IPS-18a (cell line): Measurements from ENCODE around the gene WIZ.

Experiments
- H3K27ac ChIP-seq: one replicate; pipeline ENCODE4 v1.5.1; 2013; ENCODE audit warnings: low read length
- H3K27me3 ChIP-seq: one replicate; pipeline ENCODE4 v1.6.1; 2013; ENCODE audit warnings: mild to moderate bottlenecking, low read length; ENCODE audit not compliant: control insufficient read depth, insufficient read depth
- H3K36me3 ChIP-seq: one replicate; pipeline ENCODE4 v1.6.1; 2013; ENCODE audit warnings: low read depth, low read length; ENCODE audit not compliant: control insufficient read depth
- H3K4me1 ChIP-seq: one replicate; pipeline ENCODE4 v1.6.1; 2013; ENCODE audit warnings: low read depth, low read length; ENCODE audit not compliant: control insufficient read depth
- H3K4me3 ChIP-seq: one replicate; pipeline ENCODE4 v1.5.1; 2013; ENCODE audit warnings: low read length
- H3K9ac ChIP-seq: one replicate; pipeline ENCODE4 v1.6.1; 2013; ENCODE audit warnings: mild to moderate bottlenecking, low read length, moderate library complexity
- H3K9me3 ChIP-seq: one replicate; pipeline ENCODE4 v1.6.1; 2013; ENCODE audit warnings: low read depth, low read length; ENCODE audit not compliant: control insufficient read depth

The WIZ gene

GRCh38 chr19:15448044-15448777 lies 1.5 kb downstream of the WIZ start:
- no peak overlapping the region for H3K27ac ChIP-seq
- H3K27me3 ChIP-seq = peaks cover 6% of the 10 kb centered on the region
- no peaks in the 10 kb centered on the region for H3K36me3 ChIP-seq
- H3K9me3 ChIP-seq = no peaks in the 10 kb centered on the region
- peak overlapping the region; percentile 64 for H3K4me3 ChIP-seq
- H3K9ac ChIP-seq = no peak overlapping the region
- H3K4me1 ChIP-seq = peaks cover 7% of the 10 kb centered on the region

GRCh38 chr19:15447057-15447456 lies 2.7 kb downstream of the WIZ start:
- Histone ChIP-seq H3K9me3 (no peaks in the 10 kb centered on the region), H3K27ac (no peak overlapping the region), H3K9ac (no peak overlapping the region), H3K36me3 (no peaks in the 10 kb centered on the region), H3K27me3 (no peaks in the 10 kb centered on the region), H3K4me1 (peaks cover 7% of the 10 kb centered on the region), H3K4me3 (no peak overlapping the region)

GRCh38 chr19:15445807-15446376 lies 3.9 kb downstream of the WIZ start:
- no peak overlapping the region for H3K27ac ChIP-seq
- no peak overlapping the region for H3K9ac ChIP-seq
- H3K36me3 ChIP-seq = no peaks in the 10 kb centered on the region
- no peak overlapping the region for H3K4me3 ChIP-seq
- no peaks in the 10 kb centered on the region for H3K27me3 ChIP-seq
- no peaks in the 10 kb centered on the region for H3K9me3 ChIP-seq
- H3K4me1 ChIP-seq = peaks cover 7% of the 10 kb centered on the region

GRCh38 chr19:15445227-15445605 lies 4.5 kb downstream of the WIZ start:
- Histone ChIP-seq H3K4me1 (peaks cover 7% of the 10 kb centered on the region), H3K27ac (no peak overlapping the region), H3K36me3 (no peaks in the 10 kb centered on the region), H3K27me3 (no peaks in the 10 kb centered on the region), H3K9ac (no peak overlapping the region), H3K9me3 (no peaks in the 10 kb centered on the region), H3K4me3 (no peak overlapping the region)

GRCh38 chr19:15444505-15445226 lies 5.1 kb downstream of the WIZ start:
- H3K4me3 ChIP-seq = no peak overlapping the region
- H3K27ac ChIP-seq = no peak overlapping the region

GRCh38 chr19:15443838-15444237 lies 5.9 kb downstream of the WIZ start:
- H3K4me3 ChIP-seq = no peak overlapping the region
- no peaks in the 10 kb centered on the region for H3K27me3 ChIP-seq
- H3K27ac ChIP-seq = no peak overlapping the region
- H3K4me1 ChIP-seq = peaks cover 5% of the 10 kb centered on the region
- no peaks in the 10 kb centered on the region for H3K36me3 ChIP-seq
- no peak overlapping the region for H3K9ac ChIP-seq
- H3K9me3 ChIP-seq = no peaks in the 10 kb centered on the region

More at GRCh38 chr19:15444505-15445226, 5.1 kb downstream of the WIZ start:
- Histone ChIP-seq H3K9ac (no peak overlapping the region), H3K27me3 (no peaks in the 10 kb centered on the region), H3K9me3 (no peaks in the 10 kb centered on the region), H3K4me1 (peaks cover 7% of the 10 kb centered on the region), H3K36me3 (no peaks in the 10 kb centered on the region)

GRCh38 chr19:15443325-15443724 lies 6.4 kb downstream of the WIZ start:
- Histone ChIP-seq H3K27ac (no peak overlapping the region), H3K27me3 (no peaks in the 10 kb centered on the region), H3K9ac (no peak overlapping the region), H3K4me1 (no peaks in the 10 kb centered on the region), H3K36me3 (no peaks in the 10 kb centered on the region), H3K4me3 (no peak overlapping the region), H3K9me3 (no peaks in the 10 kb centered on the region)

GRCh38 chr19:15442142-15442920 lies 7.4 kb downstream of the WIZ start:
- Histone ChIP-seq H3K4me1 (no peaks in the 10 kb centered on the region), H3K36me3 (no peaks in the 10 kb centered on the region), H3K9me3 (no peaks in the 10 kb centered on the region), H3K4me3 (no peak overlapping the region), H3K9ac (no peak overlapping the region), H3K27ac (no peak overlapping the region), H3K27me3 (no peaks in the 10 kb centered on the region)

GRCh38 chr19:15441317-15441716 lies 8.4 kb downstream of the WIZ start:
- H3K27ac ChIP-seq = no peak overlapping the region
- no peaks in the 10 kb centered on the region for H3K36me3 ChIP-seq
- no peaks in the 10 kb centered on the region for H3K4me1 ChIP-seq
- no peak overlapping the region for H3K9ac ChIP-seq
- no peak overlapping the region for H3K4me3 ChIP-seq
- H3K27me3 ChIP-seq = no peaks in the 10 kb centered on the region
- no peaks in the 10 kb centered on the region for H3K9me3 ChIP-seq

- Histone ChIP-seq H3K4me1 (no peaks in the 10 kb centered on the region), H3K27ac (no peak overlapping the region), H3K9ac (no peak overlapping the region), H3K36me3 (no peaks in the 10 kb centered on the region), H3K27me3 (no peaks in the 10 kb centered on the region), H3K9me3 (no peaks in the 10 kb centered on the region), H3K4me3 (no peak overlapping the region)
Measured at GRCh38 chr19:15439821-15440641, 9.7 kb downstream of the WIZ start.
